Coronary artery (tissue), 2 donors: Measurements from ENCODE around the gene CALN1.

Experiments used
- DNase-seq: peaks from one replicate; pipeline ENCODE4 v3.0.0-alpha.2; 2017; ENCODE audit warnings: low spot score
- H3K27ac ChIP-seq, 2 donors: fragments of 200-600 bp; sonication (generic); one replicate each; pipeline ENCODE4 v1.5.1; 2016 to 2019
- H3K4me3 ChIP-seq: fragments of 200-600 bp; sonication (generic); 2 replicates; pipeline ENCODE4 v1.5.1; 2016; ENCODE audit warnings: mild to moderate bottlenecking, moderate library complexity
- TF ChIP-seq, protein P1 (sequence below): fragments of 200-600 bp; sonication (generic); IDR thresholded peaks from one replicate; pipeline ENCODE4 v1.5.1; 2019; ENCODE audit warnings: antibody characterized with exemption

CALN1 gene

DNA sequence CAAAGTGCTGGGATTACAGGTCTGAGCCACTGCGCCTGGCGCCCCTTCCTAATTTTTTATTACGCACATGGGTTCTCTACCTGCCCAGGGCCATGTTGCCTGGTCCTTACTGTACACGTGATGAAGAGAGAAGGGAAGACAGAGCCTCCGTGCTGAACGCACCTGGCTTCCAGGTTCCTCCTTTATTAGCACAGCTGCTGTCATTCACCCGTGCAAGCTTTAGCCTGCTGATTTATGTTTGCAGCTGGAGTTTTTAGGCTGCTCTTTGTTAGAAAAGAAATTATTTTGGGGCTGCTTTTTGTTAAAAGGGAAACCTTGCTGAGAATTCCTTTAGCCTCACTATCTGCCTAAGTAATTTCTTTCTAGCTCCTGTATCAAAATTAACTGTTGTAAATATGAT lies 417.0 kb downstream of the CALN1 start:
- no peak for DNase-seq
- no peak overlapping the region for H3K4me3 ChIP-seq
- no peak overlapping the region for H3K27ac ChIP-seq
- TF ChIP-seq, protein P1, sequence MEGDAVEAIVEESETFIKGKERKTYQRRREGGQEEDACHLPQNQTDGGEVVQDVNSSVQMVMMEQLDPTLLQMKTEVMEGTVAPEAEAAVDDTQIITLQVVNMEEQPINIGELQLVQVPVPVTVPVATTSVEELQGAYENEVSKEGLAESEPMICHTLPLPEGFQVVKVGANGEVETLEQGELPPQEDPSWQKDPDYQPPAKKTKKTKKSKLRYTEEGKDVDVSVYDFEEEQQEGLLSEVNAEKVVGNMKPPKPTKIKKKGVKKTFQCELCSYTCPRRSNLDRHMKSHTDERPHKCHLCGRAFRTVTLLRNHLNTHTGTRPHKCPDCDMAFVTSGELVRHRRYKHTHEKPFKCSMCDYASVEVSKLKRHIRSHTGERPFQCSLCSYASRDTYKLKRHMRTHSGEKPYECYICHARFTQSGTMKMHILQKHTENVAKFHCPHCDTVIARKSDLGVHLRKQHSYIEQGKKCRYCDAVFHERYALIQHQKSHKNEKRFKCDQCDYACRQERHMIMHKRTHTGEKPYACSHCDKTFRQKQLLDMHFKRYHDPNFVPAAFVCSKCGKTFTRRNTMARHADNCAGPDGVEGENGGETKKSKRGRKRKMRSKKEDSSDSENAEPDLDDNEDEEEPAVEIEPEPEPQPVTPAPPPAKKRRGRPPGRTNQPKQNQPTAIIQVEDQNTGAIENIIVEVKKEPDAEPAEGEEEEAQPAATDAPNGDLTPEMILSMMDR = no peak

DNA sequence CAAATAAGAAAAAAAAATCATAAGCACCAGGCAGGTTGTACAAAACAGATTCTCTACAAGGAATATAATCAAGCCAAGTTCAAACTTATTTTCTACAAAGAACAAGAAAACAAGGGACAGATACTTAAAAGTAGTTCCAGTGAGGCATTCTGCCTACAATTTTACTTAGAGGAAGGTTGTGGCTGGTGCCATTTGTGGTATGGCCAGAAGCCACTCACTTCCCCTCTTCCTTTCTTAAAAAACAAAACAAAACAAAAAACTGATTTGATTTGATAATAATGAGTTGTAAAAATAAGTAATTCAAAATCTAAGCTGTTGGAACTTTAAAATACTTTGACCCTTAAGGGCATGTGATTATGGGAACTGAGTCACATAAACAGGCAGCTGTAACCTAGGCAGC lies 420.6 kb downstream of the CALN1 start:
- Histone ChIP-seq H3K27ac (no peak overlapping the region), H3K4me3 (no peak overlapping the region)
- DNase-seq = no peak
- TF ChIP-seq, protein P1 = no peak

DNA sequence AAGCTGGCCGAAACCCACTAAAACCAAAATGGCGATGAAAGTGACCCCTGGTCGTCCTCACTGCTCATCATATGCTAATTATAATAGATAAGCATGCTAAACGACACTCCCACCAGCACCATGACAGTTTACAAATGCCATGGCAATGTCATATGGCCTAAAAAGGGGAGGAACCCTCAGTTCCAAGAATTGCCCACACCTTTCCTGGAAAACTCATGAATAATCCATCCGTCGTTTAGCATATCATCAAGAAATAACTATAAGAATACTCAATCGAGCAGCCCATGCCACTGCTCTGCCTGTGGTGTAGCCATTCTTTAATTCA lies 422.0 kb downstream of the CALN1 start:
- TF ChIP-seq, protein P1 = no peak
- no peak for DNase-seq
- Histone ChIP-seq H3K27ac (no peak overlapping the region), H3K4me3 (no peak overlapping the region)

DNA sequence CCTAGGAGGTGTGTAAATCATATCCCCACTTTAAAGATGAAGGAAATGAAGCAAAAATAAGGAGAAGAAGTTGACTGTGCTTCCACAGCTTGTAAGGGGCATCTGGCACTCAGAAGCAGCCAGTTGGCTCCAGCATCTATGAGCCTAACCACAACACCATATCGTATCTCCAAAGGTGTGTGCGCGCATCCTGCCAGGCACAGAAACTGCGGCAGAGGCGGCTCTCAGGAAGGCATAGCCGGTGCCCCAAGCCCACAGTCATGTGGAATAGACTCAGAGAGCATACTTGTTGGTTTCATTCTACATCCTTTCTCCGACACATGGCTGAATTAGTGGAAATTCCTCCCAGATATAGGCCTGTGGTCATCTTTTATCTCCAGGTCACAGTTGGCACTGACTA lies 423.9 kb downstream of the CALN1 start:
- no peak for DNase-seq
- TF ChIP-seq, protein P1 = no peak
- Histone ChIP-seq H3K27ac (no peak overlapping the region), H3K4me3 (no peak overlapping the region)

DNA sequence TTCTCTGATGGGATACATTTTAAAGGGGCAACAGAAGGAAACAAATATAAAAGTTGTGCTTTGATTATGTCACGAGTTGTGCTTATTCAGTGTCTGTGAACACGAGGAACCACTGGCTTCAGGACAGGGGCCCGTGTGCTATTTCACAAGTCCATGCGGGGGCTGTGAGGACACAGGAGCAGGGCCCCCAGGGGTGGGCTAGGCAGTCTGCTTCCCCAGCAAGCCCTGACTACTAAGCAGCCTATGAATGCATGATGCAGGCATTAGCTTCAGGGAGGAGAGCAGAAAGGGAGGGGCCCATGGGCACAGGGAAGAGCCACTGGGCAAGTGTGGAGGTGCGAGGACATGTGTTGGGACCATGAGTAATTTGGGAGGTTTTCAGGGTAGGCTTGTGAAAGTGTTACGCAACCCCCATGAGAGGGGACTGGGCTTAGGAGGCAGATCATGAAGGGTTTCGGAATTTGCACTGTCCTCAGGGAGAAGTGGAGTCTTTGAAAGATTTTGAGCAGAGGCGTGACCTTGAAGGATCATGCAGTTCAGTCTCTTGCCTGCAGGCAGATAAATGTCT lies 424.9 kb downstream of the CALN1 start:
- no peak overlapping the region for H3K4me3 ChIP-seq
- DNase-seq = no peak
- TF ChIP-seq, protein P1 = no peak
- H3K27ac ChIP-seq = no peak overlapping the region

DNA sequence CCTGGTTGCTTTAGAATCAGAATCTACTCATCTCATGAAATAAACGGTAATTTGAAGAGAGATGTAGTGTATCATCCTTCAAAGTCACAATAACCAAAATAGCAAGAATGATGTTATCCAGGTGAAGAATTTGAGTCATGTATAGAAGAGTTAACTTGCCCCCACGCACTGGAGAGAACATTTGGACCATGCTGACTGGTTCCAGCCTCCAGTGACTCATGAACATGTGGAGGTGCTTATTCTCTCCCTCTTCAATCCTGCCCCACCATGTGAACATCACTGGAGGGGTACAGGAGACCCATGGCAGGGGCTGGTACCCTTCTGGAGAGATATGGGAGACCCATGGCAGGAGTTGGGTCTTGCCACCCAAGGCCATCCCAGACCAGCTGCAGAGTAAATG lies 427.8 kb downstream of the CALN1 start:
- TF ChIP-seq, protein P1 = no peak
- DNase-seq = no peak
- Histone ChIP-seq H3K4me3 (no peak overlapping the region), H3K27ac (no peak overlapping the region)

DNA sequence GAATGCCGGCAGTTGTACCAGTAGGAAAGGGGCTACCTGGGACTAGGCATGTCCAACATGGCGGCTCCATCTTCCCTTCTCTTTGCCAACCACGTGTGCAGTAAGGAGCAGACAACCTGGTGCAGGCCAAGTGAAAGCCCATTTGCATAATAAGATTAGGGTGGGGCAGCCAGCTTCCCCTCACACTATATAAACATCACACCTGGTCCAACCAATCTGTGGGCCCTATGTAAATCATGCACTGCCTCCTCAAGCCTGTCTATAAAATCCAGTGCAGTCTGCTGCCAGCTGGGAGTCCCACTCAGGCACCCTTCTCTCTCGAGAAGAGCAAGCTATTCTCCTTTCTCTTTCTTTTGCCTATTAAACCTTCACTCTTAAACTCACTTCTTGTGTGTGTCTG lies 429.3 kb downstream of the CALN1 start:
- Histone ChIP-seq H3K27ac (no peak overlapping the region), H3K4me3 (no peak overlapping the region)
- TF ChIP-seq, protein P1 = no peak
- no peak for DNase-seq
